GM23248 (cell line): ENCODE data around the gene SLC35F3. TPM values are rescaled to one million over a fixed set of nuclear protein-coding genes. Genes with fewer than 3 reads are reported as not detected.
A peak's percentile ranks its signal among the peaks of the same experiment; 100 is the strongest.

Experiments
- DNase-seq: peaks from one replicate; pipeline ENCODE4 v3.0.0-alpha.2; 2015
- H2AFZ ChIP-seq: fragments of 200-600 bp; sonication (generic); 2 replicates; pipeline ENCODE4 v1.6.1; 2016; ENCODE audit warnings: antibody characterized with exemption
- H3F3A ChIP-seq: fragments of 200-600 bp; sonication (generic); 2 replicates; pipeline ENCODE4 v1.6.1; 2016; ENCODE audit warnings: mild to moderate bottlenecking, antibody characterized with exemption, mixed run types; ENCODE audit not compliant: insufficient read depth
- H3K27ac ChIP-seq: fragments of 200-600 bp; sonication (generic); 2 replicates; pipeline ENCODE4 v1.5.1; 2016; ENCODE audit warnings: mild to moderate bottlenecking
- H3K27me3 ChIP-seq: fragments of 200-600 bp; sonication (generic); replicated peaks from 2 replicates; pipeline ENCODE4 v1.6.1; 2016; ENCODE audit warnings: mild to moderate bottlenecking; ENCODE audit not compliant: insufficient read depth
- H3K36me3 ChIP-seq: fragments of 200-600 bp; sonication (generic); 2 replicates; pipeline ENCODE4 v1.6.1; 2016; ENCODE audit warnings: low read depth, mild to moderate bottlenecking
- H3K4me1 ChIP-seq: fragments of 200-600 bp; sonication (generic); 2 replicates; pipeline ENCODE4 v1.6.1; 2016; ENCODE audit warnings: mild to moderate bottlenecking; ENCODE audit not compliant: insufficient read depth
- H3K4me2 ChIP-seq: fragments of 200-600 bp; sonication (generic); one replicate; pipeline ENCODE4 v1.6.1; 2016; ENCODE audit warnings: mild to moderate bottlenecking; ENCODE audit not compliant: unreplicated experiment
- H3K4me3 ChIP-seq: fragments of 200-600 bp; sonication (generic); 2 replicates; pipeline ENCODE4 v1.5.1; 2016; ENCODE audit warnings: mild to moderate bottlenecking
- H3K79me2 ChIP-seq: fragments of 200-600 bp; sonication (generic); 2 replicates; pipeline ENCODE4 v1.6.1; 2016; ENCODE audit warnings: mild to moderate bottlenecking; ENCODE audit not compliant: insufficient read depth
- H3K9ac ChIP-seq: fragments of 200-600 bp; sonication (generic); 2 replicates; pipeline ENCODE4 v1.6.1; 2016; ENCODE audit warnings: mild to moderate bottlenecking
- H3K9me2 ChIP-seq: fragments of 200-600 bp; sonication (generic); 2 replicates; pipeline ENCODE4 v1.6.1; 2016; ENCODE audit warnings: mixed run types, mild to moderate bottlenecking, moderate library complexity; ENCODE audit not compliant: insufficient read depth
- H3K9me3 ChIP-seq: fragments of 200-600 bp; sonication (generic); one replicate; pipeline ENCODE4 v1.6.1; 2017; ENCODE audit warnings: low read depth
- H4K20me1 ChIP-seq: fragments of 200-600 bp; sonication (generic); 2 replicates; pipeline ENCODE4 v1.6.0; 2016; ENCODE audit not compliant: insufficient read depth
- EZH2 ChIP-seq: fragments of 200-600 bp; sonication (generic); IDR thresholded peaks from 2 replicates; pipeline ENCODE4 v1.6.1; 2018; ENCODE audit warnings: antibody characterized with exemption, mild to moderate bottlenecking; ENCODE audit not compliant: insufficient read depth, poor library complexity, severe bottlenecking
- EZH2phosphoT487 ChIP-seq: fragments of 200-600 bp; sonication (generic); IDR thresholded peaks from 2 replicates; pipeline ENCODE4 v1.6.1; 2018; ENCODE audit warnings: antibody characterized with exemption, moderate library complexity, mild to moderate bottlenecking, low read depth; ENCODE audit not compliant: insufficient read depth
- WGBS, 2 experiments: methylation state at CpG; one replicate each; pipeline ENCODE4 v1.1.6; 2015 to 2017; ENCODE audit warnings: low lambda C conversion rate in 2 of 2, low coverage in 1 of 2; ENCODE audit errors: missing lambda C conversion rate in 2 of 2; 5-methylcytosine and 5-hydroxymethylcytosine counted together
- in situ Hi-C: fragments of 300-500 bp; cut with MboI; formaldehyde crosslinking; loops from 2 replicates; pipeline ENCODE4 v1.15.0; 2020
- polyA plus RNA-seq: library from polyadenylated mRNA; unstranded; fragments of >200 nt; fragmentation: Nextera tagmentation; extraction: Ambion mirVana; gene quantifications from 2 replicates; pipeline ENCODE4 v1.2.1, GENCODE V29; 2016
- total RNA-seq: library from RNA; depleted of rRNA; stranded (reverse); fragments of >200 nt; shearing (Covaris generic); gene quantifications from 2 replicates; pipeline ENCODE4 v1.2.3, GENCODE V29; 2014

SLC35F3 gene
- total and polyA plus RNA-seq, 2 experiments from 2014 or later = 0.43 to 1.3 TPM

DNA sequence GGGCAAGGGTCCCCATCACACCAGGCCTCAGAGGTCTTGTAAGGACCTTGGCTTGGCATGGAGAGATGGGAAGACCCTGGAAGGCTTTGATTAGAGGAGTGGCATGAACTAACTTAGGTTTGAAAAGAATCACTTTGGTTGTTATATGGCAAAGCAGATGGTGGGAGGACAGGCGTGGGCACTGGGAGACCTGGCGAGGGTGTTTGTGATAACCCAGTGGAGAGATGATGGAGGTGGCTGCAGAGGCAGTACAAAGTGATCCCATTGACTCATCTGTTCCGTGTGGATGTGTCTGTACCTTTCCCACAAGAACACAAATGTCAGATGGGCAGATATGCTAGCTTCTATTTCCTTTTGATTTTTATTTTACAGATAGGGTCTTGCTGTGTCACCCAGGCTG lies 168.3 kb downstream of the SLC35F3 start:
- WGBS, 2 experiments = 28 to 34% methylated on average over 3 of the region's 3 CpGs
- Histone ChIP-seq H3K27me3 (no peaks in the 10 kb centered on the region), H3K9me2 (no peaks in the 10 kb centered on the region), H3K27ac (no peak overlapping the region), H3K9me3 (no peaks in the 10 kb centered on the region), H3K4me3 (no peak overlapping the region), H4K20me1 (no peaks in the 10 kb centered on the region), H3K9ac (no peak overlapping the region), H3K36me3 (no peaks in the 10 kb centered on the region), H3K79me2 (no peaks in the 10 kb centered on the region), H3K4me2 (no peak overlapping the region), H3K4me1 (no peaks in the 10 kb centered on the region), H2AFZ (no peak overlapping the region), H3F3A (no peaks in the 10 kb centered on the region)
- in situ Hi-C loops = loop anchor here (25.0 kb wide), 1 partner anchor 635 kb away; no protein-coding TSS in a partner anchor
- no peak for DNase-seq
- TF ChIP-seq EZH2 = no peak
- no peak for TF ChIP-seq EZH2phosphoT487

DNA sequence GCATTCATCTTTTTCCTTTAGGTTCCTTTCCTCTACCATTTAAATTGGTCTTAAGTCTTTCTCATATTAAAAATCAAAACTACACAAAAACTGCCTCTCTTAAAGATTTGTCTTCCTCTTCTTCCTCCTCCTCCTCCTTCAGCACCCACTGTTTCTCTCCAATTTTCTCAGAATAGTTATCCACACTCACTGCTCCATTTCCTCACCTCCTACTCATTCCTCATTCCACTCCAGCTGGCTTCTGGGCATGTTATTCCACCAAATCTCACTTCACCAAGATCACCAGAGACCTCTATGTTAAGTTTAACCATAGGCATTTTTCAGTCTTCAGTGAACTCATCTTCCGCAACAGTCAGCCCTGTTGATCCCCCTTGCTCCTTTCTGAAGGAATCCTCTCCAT lies 173.7 kb downstream of the SLC35F3 start:
- Histone ChIP-seq H3K9me3 (no peaks in the 10 kb centered on the region), H2AFZ (no peak overlapping the region), H3K4me2 (no peak overlapping the region), H3K9ac (no peak overlapping the region), H3K36me3 (no peaks in the 10 kb centered on the region), H3F3A (no peaks in the 10 kb centered on the region), H4K20me1 (no peaks in the 10 kb centered on the region), H3K27me3 (peaks cover 3% of the 10 kb centered on the region; the same call in 1 of the 2 replicates), H3K9me2 (no peaks in the 10 kb centered on the region), H3K79me2 (no peaks in the 10 kb centered on the region), H3K27ac (no peak overlapping the region), H3K4me3 (no peak overlapping the region), H3K4me1 (no peaks in the 10 kb centered on the region)
- in situ Hi-C loops = no loop called here
- TF ChIP-seq EZH2phosphoT487 = no peak
- TF ChIP-seq EZH2 = no peak
- WGBS, 2 experiments = 44 to 59% methylated on average over 1 of the region's 1 CpG
- DNase-seq = no peak

DNA sequence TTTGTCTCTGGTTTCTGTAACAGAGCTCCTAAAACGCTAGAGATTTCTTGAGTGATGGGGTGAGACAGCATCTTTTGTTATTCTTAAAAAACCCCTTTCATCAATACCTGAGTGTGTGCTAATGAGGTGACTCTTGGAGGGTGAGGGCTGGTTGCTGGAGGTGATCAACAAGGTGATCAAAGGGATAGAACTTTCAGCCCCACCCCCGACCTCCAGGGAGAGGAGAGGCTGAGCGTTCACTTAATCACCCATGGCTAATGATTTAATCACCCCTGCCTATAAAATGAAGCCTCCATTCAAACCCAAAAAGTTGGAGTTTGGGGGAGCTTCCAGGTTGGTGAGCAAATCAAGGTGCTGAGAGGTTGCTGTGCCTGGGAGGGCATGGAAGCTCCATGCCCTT lies 175.4 kb downstream of the SLC35F3 start:
- DNase-seq = no peak
- Histone ChIP-seq H3K27me3 (peaks cover 5% of the 10 kb centered on the region; the same call in 1 of the 2 replicates), H4K20me1 (no peaks in the 10 kb centered on the region), H3K79me2 (no peaks in the 10 kb centered on the region), H3K9me3 (no peaks in the 10 kb centered on the region), H3K9ac (no peak overlapping the region), H3K4me3 (no peak overlapping the region), H3F3A (no peaks in the 10 kb centered on the region), H3K9me2 (no peaks in the 10 kb centered on the region), H3K4me2 (no peak overlapping the region), H3K4me1 (no peaks in the 10 kb centered on the region), H2AFZ (no peak overlapping the region), H3K27ac (no peak overlapping the region), H3K36me3 (no peaks in the 10 kb centered on the region)
- TF ChIP-seq EZH2 = no peak
- TF ChIP-seq EZH2phosphoT487 = no peak
- in situ Hi-C loops = no loop called here
- WGBS, 2 experiments = 0 to 4% methylated on average over 3 of the region's 3 CpGs

DNA sequence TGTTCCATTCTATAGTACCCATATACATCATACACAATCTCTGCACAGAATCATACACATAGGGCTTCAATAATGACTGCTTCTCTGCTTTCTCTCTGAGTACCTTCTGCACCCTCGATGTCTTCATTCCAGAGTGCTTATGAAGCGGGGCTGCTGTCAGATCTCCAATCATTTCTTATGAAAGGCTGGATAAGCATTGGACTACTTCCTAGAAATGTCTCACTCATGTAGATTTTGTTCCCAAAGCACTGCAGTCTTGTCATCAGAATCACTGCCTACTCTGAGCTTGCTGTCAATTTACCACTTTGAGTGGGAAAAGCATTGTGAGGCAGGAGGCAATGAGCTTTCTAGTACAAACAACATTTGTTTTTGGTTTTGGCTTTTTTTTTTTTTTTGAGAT lies 179.0 kb downstream of the SLC35F3 start:
- no peaks in the 10 kb centered on the region for H3K9me2 ChIP-seq
- no peak overlapping the region for H3K4me3 ChIP-seq
- H3K9ac ChIP-seq = no peak overlapping the region
- no peak for TF ChIP-seq EZH2
- no peak for TF ChIP-seq EZH2phosphoT487
- no peak overlapping the region for H3K27ac ChIP-seq
- no peak overlapping the region for H2AFZ ChIP-seq
- H3K27me3 ChIP-seq = peaks cover 5% of the 10 kb centered on the region; the same call in 1 of the 2 replicates
- H4K20me1 ChIP-seq = no peaks in the 10 kb centered on the region
- in situ Hi-C loops = no loop called here
- H3K36me3 ChIP-seq = no peaks in the 10 kb centered on the region
- DNase-seq = peak; percentile 17
- no peaks in the 10 kb centered on the region for H3K79me2 ChIP-seq
- H3K4me1 ChIP-seq = no peaks in the 10 kb centered on the region
- 0% methylated on average over 2 of the region's 2 CpGs for WGBS, 2 experiments
- H3F3A ChIP-seq = no peaks in the 10 kb centered on the region
- no peaks in the 10 kb centered on the region for H3K9me3 ChIP-seq
- H3K4me2 ChIP-seq = no peak overlapping the region

DNA sequence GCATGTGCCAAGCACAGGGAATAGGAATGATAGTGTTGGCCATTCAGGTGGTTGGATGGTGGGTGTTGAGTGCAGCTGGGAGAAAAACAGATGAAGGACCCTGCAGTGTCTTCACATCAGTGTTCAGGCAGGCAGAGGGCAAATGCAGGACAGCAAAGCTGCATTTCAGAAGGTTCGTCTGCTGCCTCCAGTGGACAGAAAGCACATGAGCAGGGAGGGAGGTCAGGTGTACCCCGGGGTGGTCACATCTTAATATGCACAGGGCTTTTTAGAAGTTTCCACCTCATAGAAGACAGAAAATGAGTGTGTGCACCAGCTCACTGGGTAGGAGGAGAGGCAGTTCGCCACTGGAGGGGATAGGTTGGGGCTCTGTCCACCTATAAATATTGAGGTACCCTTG lies 184.9 kb downstream of the SLC35F3 start:
- peak; percentile 7 for DNase-seq
- H3K4me1 ChIP-seq = no peaks in the 10 kb centered on the region
- H3F3A ChIP-seq = no peaks in the 10 kb centered on the region
- no peaks in the 10 kb centered on the region for H3K36me3 ChIP-seq
- no peak overlapping the region for H3K4me2 ChIP-seq
- no peaks in the 10 kb centered on the region; the same call in 1 of the 2 replicates for H3K27me3 ChIP-seq
- no peak overlapping the region for H2AFZ ChIP-seq
- H3K9me2 ChIP-seq = no peaks in the 10 kb centered on the region
- in situ Hi-C loops = no loop called here
- no peaks in the 10 kb centered on the region for H3K79me2 ChIP-seq
- WGBS, 2 experiments = 24 to 32% methylated on average over 3 of the region's 3 CpGs
- H4K20me1 ChIP-seq = no peaks in the 10 kb centered on the region
- no peak overlapping the region for H3K4me3 ChIP-seq
- TF ChIP-seq EZH2 (no peak), EZH2phosphoT487 (no peak)
- H3K9ac ChIP-seq = no peak overlapping the region
- no peak overlapping the region for H3K27ac ChIP-seq
- H3K9me3 ChIP-seq = no peaks in the 10 kb centered on the region
